Prostate gland (tissue), 2 donors: ENCODE results near the gene CXorf65. TPM values are rescaled to one million over a fixed set of nuclear protein-coding genes. Genes with fewer than 3 reads are reported as not detected.

Experiments
- DNase-seq: peaks from one replicate; pipeline ENCODE4 v3.0.0-alpha.2; 2019; ENCODE audit warnings: low spot score
- H3K27ac ChIP-seq, 2 donors: fragments of 200-600 bp; sonication (generic); 2 replicates each; pipeline ENCODE4 v1.5.1; 2017 to 2019
- H3K27me3 ChIP-seq: fragments of 200-600 bp; sonication (generic); replicated peaks from 2 replicates; pipeline ENCODE4 v1.5.1; 2019; ENCODE audit not compliant: insufficient read depth
- H3K36me3 ChIP-seq, 2 donors: fragments of 200-600 bp; sonication (generic); 1 replicate in 1 of 2; 2 replicates in 1 of 2; pipeline versions ENCODE4 v1.5.1 to v1.8.1; 2017 to 2019
- H3K4me1 ChIP-seq: fragments of 200-600 bp; sonication (generic); replicated peaks from 2 replicates; pipeline ENCODE4 v1.5.1; 2019
- H3K4me3 ChIP-seq, 2 donors: fragments of 200-600 bp; sonication (generic); 2 replicates each; pipeline ENCODE4 v1.5.1; 2017 to 2019
- H3K9me3 ChIP-seq: fragments of 200-600 bp; sonication (generic); 2 replicates; pipeline ENCODE4 v1.5.1; 2017
- POLR2A ChIP-seq: fragments of 450-650 bp; IDR thresholded peaks from one replicate; pipeline ENCODE4 v1.6.1; 2016; ENCODE audit warnings: antibody characterized with exemption, mild to moderate bottlenecking
- POLR2AphosphoS5 ChIP-seq: sonication (generic); formaldehyde crosslinking; IDR thresholded peaks from one replicate; pipeline ENCODE4 v1.6.1; 2017; ENCODE audit warnings: antibody characterized with exemption
- whole genome bisulfite sequencing: methylation state at CpG from one replicate; pipeline ENCODE4 v1.1.5; 2018; 5-methylcytosine and 5-hydroxymethylcytosine counted together
- intact Hi-C: fragments of 100-400 bp; cut with DNase I; formaldehyde crosslinking; loops from one replicate; pipeline ENCODE4 v1.14.2; 2022
- total RNA-seq, 2 donors: library from RNA; depleted of rRNA; stranded (reverse); fragments of >200 nt; gene quantifications; one replicate each; pipeline ENCODE4 v1.1.0, GENCODE V29; 2016
- TF ChIP-seq, protein P1 (sequence below), 4 experiments: fragments of 200-600 bp in 2 of 4; fragments of 450-650 bp in 2 of 4; sonication (generic) in 2 of 4; IDR thresholded peaks; 1 replicate in 3 of 4; 2 replicates in 1 of 4; pipeline ENCODE4 v1.5.1; 2016 to 2019; ENCODE audit warnings: antibody characterized with exemption in 4 of 4, mild to moderate bottlenecking in 2 of 4, moderate library complexity in 2 of 4

Gene CXorf65
- total RNA-seq, 2 donors from 2014 or later: not detected

DNA sequence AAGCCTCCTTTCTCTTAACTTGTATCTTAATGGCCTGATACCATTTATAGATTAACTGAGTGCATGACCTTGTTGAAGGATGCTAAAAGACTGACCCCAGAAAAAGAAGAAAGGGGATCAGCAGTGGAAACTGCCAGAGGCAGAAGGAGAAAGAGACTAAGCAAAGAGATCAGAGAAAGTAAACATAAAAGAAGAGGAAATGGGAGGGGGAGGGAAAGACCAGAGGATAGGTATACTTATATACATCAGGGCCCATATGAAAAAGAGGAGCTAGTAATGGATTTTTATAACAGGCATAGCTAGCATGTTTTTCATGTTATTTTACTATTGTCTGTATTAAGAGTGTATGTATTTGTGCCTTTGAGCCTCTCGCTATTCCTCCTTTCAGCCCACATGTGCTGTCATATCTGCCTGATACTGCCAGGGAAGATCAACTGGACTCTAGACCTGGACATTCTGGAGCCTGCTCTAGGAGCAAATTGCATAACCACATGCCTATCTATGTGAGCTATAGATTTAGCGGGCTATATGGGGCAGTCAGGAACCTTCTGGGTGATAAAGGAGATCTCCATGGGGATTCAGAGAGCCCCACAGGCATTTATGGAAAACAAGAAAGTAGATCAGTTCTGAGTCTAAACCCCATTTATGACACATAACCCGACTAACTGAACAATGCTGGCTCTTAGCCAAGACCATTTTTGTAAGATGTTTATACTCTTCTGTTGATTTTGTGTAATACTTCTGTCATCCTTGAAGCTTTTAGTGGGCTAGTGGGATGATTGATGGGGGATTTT is 25.0 kb downstream of the CXorf65 start:
- intact Hi-C loops: no loop called here
- Histone ChIP-seq H3K27ac (no peak overlapping the region), H3K9me3 (no peaks in the 10 kb centered on the region), H3K27me3 (no peaks in the 10 kb centered on the region), H3K36me3 (no peaks in the 10 kb centered on the region), H3K4me1 (no peaks in the 10 kb centered on the region), H3K4me3 (no peak overlapping the region)
- 46% methylated on average over 3 of the region's 3 CpGs for WGBS
- DNase-seq: no peak
- TF ChIP-seq, protein P1, sequence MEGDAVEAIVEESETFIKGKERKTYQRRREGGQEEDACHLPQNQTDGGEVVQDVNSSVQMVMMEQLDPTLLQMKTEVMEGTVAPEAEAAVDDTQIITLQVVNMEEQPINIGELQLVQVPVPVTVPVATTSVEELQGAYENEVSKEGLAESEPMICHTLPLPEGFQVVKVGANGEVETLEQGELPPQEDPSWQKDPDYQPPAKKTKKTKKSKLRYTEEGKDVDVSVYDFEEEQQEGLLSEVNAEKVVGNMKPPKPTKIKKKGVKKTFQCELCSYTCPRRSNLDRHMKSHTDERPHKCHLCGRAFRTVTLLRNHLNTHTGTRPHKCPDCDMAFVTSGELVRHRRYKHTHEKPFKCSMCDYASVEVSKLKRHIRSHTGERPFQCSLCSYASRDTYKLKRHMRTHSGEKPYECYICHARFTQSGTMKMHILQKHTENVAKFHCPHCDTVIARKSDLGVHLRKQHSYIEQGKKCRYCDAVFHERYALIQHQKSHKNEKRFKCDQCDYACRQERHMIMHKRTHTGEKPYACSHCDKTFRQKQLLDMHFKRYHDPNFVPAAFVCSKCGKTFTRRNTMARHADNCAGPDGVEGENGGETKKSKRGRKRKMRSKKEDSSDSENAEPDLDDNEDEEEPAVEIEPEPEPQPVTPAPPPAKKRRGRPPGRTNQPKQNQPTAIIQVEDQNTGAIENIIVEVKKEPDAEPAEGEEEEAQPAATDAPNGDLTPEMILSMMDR (IDR thresholded peaks at IDR 0.05): no peak
- TF ChIP-seq POLR2A: no peak
- TF ChIP-seq POLR2AphosphoS5: no peak

DNA sequence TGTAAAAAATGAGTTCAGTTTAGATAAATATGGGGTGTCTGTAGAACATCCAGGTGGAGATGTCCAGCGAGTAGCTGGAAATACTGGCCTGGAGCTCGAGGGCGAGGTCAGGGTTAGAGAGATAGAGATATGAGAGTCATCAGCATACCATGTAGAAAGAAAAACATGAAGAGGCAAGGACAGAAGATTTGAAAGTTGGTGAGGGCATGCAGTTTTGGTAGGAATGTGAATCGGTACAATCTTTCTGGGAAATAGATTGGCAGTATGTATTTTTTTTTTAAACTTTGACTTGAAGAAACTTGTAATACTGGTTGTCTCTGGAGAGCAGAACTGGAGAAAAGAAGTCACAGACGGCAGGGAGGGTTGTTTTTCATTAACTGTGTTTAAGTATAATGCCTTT is 36.0 kb downstream of the CXorf65 start:
- no peak for TF ChIP-seq POLR2A
- no peak for TF ChIP-seq POLR2AphosphoS5
- TF ChIP-seq, protein P1 (IDR thresholded peaks at IDR 0.05): no peak
- Histone ChIP-seq H3K27me3 (no peaks in the 10 kb centered on the region), H3K4me3 (no peak overlapping the region), H3K36me3 (no peaks in the 10 kb centered on the region), H3K4me1 (no peaks in the 10 kb centered on the region), H3K27ac (no peak overlapping the region), H3K9me3 (no peaks in the 10 kb centered on the region)
- no peak for DNase-seq
- intact Hi-C loops: no loop called here
- WGBS: 59% methylated on average over 5 of the region's 5 CpGs

DNA sequence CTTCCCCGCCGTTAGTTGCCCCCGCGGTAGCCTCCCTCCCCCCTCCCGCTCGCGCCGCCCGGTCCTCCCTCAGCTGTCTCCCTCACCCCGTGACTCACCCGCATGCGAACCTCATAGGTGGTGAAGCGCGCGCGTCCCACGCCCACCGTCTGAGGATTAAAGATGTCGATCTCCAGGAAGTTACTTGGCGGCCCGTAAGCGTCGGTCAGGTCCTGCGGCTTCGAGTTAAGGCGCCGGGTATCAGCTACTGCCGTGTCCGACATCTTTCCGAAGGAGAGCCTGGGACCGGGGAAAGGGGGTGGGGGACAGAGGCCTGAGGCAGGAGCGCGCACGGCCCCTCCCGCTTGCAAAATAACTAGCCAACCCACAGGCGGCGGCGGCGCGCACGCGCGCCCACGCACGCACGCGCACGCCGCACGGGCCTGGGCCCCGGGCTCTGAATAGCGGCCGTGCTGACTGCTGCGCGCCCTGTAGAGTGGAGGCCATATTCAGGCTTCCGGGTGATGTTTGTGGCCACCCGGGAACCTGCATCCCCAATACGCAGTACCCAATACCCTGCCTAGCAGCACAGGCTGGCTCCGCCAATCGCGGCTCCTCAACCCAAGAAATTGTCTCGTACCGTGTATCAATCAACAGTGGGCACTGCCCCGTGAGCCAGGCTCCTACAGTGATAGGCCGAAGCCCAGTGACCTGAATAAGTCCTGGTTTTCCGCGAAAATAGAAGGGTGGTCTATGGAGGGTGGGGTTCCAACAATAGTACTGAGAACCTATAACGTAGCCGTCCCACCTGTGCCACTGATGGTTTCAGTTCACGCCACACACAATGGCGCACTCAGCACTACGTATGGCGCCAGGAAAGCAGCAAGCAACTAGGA is 38.3 kb downstream of the CXorf65 start, which contains the start of gene SNX12:
Gene SNX12 (minus strand): TSS at position 291 of the 875 bp plus-strand sequence. CDS start 28 bp downstream, at position 263.
- Histone ChIP-seq H3K4me1 (no peaks in the 10 kb centered on the region), H3K27ac (peak within 1 kb of the TSS; percentile 79 to 86), H3K27me3 (no peaks in the 10 kb centered on the region), H3K36me3 (no peaks in the 10 kb centered on the region), H3K9me3 (no peaks in the 10 kb centered on the region), H3K4me3 (peak within 1 kb of the TSS; percentile 44 to 52)
- DNase-seq: peak; percentile 89
- intact Hi-C loops: no loop called here
- WGBS: under 1% methylated on average over 26 of the region's 73 CpGs
- TF ChIP-seq, protein P1 (IDR thresholded peaks at IDR 0.05): peak in 2 of 4 experiments; percentile 67 to 91
- TF ChIP-seq POLR2AphosphoS5: peak; percentile 80
- peak; percentile 62 for TF ChIP-seq POLR2A

DNA sequence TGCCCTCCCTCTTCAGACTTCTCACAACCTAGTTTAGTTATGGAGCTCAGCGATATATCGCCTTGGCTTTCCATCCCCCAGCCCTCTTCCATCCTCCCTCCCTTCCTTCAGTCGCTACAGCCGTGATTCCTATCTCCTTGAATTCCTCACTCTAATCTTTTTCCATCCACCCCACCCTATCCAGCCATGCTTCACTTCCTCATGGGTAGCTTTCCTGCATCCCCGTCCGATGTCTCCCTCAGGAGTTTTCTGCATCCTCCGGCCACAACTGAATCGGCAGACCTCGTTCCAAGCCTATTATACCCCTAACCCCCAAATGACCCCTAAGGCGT is 38.9 kb downstream of the CXorf65 start:
- Histone ChIP-seq H3K36me3 (no peaks in the 10 kb centered on the region), H3K9me3 (no peaks in the 10 kb centered on the region), H3K27ac (peak overlapping the region; percentile 79 to 86), H3K4me3 (peak overlapping the region; percentile 44 to 52), H3K27me3 (no peaks in the 10 kb centered on the region), H3K4me1 (no peaks in the 10 kb centered on the region)
- intact Hi-C loops: no loop called here
- TF ChIP-seq POLR2A: no peak
- TF ChIP-seq, protein P1 (IDR thresholded peaks at IDR 0.05): no peak
- no peak for TF ChIP-seq POLR2AphosphoS5
- 0% methylated on average over 10 of the region's 10 CpGs for WGBS
- DNase-seq: no peak
